KMS-11 (cell line): Measurements from ENCODE around the gene RPP38.

Experiments
- H2AFZ ChIP-seq: fragments of 200-600 bp; sonication (generic); 2 replicates; pipeline ENCODE4 v1.6.1; 2016; ENCODE audit warnings: antibody characterized with exemption, mixed run types, low read depth
- H3K27ac ChIP-seq: fragments of 200-600 bp; sonication (generic); 2 replicates; pipeline ENCODE4 v1.6.1; 2016; ENCODE audit warnings: mild to moderate bottlenecking, mixed run types
- H3K27me3 ChIP-seq: fragments of 200-600 bp; sonication (generic); 2 replicates; pipeline ENCODE4 v1.6.1; 2017; ENCODE audit warnings: mild to moderate bottlenecking, low read depth, mixed run types, moderate library complexity; ENCODE audit not compliant: insufficient read depth
- H3K36me3 ChIP-seq: fragments of 200-600 bp; sonication (generic); 2 replicates; pipeline ENCODE4 v1.6.1; 2017; ENCODE audit warnings: mild to moderate bottlenecking, mixed run types; ENCODE audit not compliant: insufficient read depth
- H3K4me1 ChIP-seq: fragments of 200-600 bp; sonication (generic); 2 replicates; pipeline ENCODE4 v1.6.1; 2016; ENCODE audit warnings: mild to moderate bottlenecking, low read depth, mixed run types; ENCODE audit not compliant: poor library complexity, severe bottlenecking
- H3K4me2 ChIP-seq: fragments of 200-600 bp; sonication (generic); 2 replicates; pipeline ENCODE4 v1.7.0; 2016; ENCODE audit warnings: mild to moderate bottlenecking, mixed run types
- H3K4me3 ChIP-seq: fragments of 200-600 bp; sonication (generic); IDR thresholded peaks from 2 replicates; pipeline ENCODE4 v1.6.1; 2017; ENCODE audit warnings: low read depth, low read length, mixed read lengths; ENCODE audit not compliant: insufficient read depth
- H3K79me2 ChIP-seq: fragments of 200-600 bp; sonication (generic); 2 replicates; pipeline ENCODE4 v1.6.1; 2016; ENCODE audit warnings: low read depth, mixed run types; ENCODE audit not compliant: insufficient read depth
- H3K9ac ChIP-seq: fragments of 200-600 bp; sonication (generic); 2 replicates; pipeline ENCODE4 v1.6.1; 2016; ENCODE audit warnings: mild to moderate bottlenecking, mixed run types
- H4K20me1 ChIP-seq: fragments of 200-600 bp; sonication (generic); 2 replicates; pipeline ENCODE4 v1.6.1; 2016; ENCODE audit warnings: mild to moderate bottlenecking, mixed run types; ENCODE audit not compliant: insufficient read depth
- TF ChIP-seq, protein P1 (sequence below): fragments of 200-600 bp; sonication (generic); conservative IDR thresholded peaks from 2 replicates; pipeline ENCODE4 v1.6.1; 2017; ENCODE audit warnings: low read depth, mild to moderate bottlenecking, antibody characterized with exemption, low read length, moderate library complexity, mixed read lengths

The RPP38 gene

DNA sequence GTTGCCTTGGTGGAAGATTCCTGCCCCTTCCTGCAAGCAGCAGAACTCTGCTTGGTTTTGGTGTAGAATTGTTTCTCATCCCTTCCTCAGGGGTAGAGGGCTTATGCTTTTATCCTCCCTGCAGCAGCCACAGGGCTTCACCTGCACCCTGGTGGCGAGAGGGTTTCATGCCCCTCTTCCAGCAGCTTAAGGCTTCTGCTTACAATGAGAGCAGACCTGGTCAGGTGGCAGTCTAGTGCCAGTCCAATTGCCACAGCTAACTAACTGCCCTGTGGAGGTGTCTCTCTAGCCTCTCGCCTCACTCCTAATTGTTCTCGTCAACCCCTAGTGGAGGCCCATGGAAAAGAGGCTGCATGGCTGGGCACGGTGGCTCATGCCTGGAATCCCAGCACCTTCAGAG is 27.9 kb upstream of the RPP38 start:
- TF ChIP-seq, protein P1, sequence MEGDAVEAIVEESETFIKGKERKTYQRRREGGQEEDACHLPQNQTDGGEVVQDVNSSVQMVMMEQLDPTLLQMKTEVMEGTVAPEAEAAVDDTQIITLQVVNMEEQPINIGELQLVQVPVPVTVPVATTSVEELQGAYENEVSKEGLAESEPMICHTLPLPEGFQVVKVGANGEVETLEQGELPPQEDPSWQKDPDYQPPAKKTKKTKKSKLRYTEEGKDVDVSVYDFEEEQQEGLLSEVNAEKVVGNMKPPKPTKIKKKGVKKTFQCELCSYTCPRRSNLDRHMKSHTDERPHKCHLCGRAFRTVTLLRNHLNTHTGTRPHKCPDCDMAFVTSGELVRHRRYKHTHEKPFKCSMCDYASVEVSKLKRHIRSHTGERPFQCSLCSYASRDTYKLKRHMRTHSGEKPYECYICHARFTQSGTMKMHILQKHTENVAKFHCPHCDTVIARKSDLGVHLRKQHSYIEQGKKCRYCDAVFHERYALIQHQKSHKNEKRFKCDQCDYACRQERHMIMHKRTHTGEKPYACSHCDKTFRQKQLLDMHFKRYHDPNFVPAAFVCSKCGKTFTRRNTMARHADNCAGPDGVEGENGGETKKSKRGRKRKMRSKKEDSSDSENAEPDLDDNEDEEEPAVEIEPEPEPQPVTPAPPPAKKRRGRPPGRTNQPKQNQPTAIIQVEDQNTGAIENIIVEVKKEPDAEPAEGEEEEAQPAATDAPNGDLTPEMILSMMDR, result no peak
- H3K36me3 ChIP-seq, result no peaks in the 10 kb centered on the region
- no peak overlapping the region for H2AFZ ChIP-seq
- H3K9ac ChIP-seq, result no peak overlapping the region
- H3K4me1 ChIP-seq, result no peaks in the 10 kb centered on the region
- no peaks in the 10 kb centered on the region for H3K79me2 ChIP-seq
- H3K4me3 ChIP-seq, result no peak overlapping the region
- no peaks in the 10 kb centered on the region for H4K20me1 ChIP-seq
- no peaks in the 10 kb centered on the region for H3K27me3 ChIP-seq
- no peak overlapping the region for H3K27ac ChIP-seq
- no peak overlapping the region for H3K4me2 ChIP-seq

DNA sequence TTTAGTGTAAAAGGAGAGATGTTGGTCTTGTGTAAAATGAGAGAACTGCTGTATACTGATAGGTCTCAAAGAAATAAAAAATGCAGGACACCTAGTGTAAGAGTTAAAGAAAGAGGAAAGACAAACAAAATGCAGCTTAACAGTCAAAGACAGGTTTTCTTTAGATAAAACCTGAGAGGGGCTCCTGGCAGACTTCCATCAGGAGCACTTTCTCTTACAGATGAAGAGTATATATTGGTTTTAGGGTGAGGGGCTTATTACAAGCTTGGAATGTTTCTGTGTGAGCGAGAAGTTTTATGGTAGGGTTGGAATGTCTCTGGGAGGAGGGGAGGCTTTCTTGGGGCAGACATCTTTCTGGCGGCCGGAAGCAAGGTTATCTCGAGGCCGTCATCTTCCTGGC is 24.8 kb upstream of the RPP38 start:
- TF ChIP-seq, protein P1, result no peak
- no peaks in the 10 kb centered on the region for H3K79me2 ChIP-seq

DNA sequence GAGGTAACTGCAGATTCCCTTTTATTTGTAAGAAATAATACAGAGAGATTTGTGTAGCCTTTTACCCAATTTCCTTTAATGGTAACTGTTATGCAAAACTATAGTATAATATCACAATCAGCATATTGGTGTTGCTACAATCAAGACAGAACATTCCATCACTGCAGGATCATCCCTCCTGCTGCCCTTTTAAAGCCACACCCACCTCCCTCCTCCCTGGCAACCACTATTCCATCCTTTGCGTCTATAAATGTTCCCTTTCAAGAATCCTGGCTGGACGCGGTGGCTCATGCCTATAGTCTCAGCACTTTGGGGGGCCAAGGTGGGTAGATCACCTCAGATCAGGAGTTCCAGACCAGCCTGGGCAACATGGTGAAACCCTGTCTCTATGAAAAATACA is 21.7 kb upstream of the RPP38 start:
- H3K4me3 ChIP-seq, result no peak overlapping the region
- H4K20me1 ChIP-seq, result no peaks in the 10 kb centered on the region
- TF ChIP-seq, protein P1, result no peak
- no peak overlapping the region for H3K9ac ChIP-seq
- no peak overlapping the region for H3K4me2 ChIP-seq
- H3K36me3 ChIP-seq, result no peaks in the 10 kb centered on the region
- H3K4me1 ChIP-seq, result no peaks in the 10 kb centered on the region
- no peaks in the 10 kb centered on the region for H3K27me3 ChIP-seq
- no peak overlapping the region for H3K27ac ChIP-seq
- no peaks in the 10 kb centered on the region for H3K79me2 ChIP-seq
- no peak overlapping the region for H2AFZ ChIP-seq

More for the DNA sequence above, 24.8 kb upstream of the RPP38 start:
- Histone ChIP-seq H3K36me3 (no peaks in the 10 kb centered on the region), H3K27ac (no peak overlapping the region), H4K20me1 (no peaks in the 10 kb centered on the region), H3K4me2 (no peak overlapping the region), H3K27me3 (no peaks in the 10 kb centered on the region), H2AFZ (no peak overlapping the region), H3K9ac (no peak overlapping the region), H3K4me1 (no peaks in the 10 kb centered on the region), H3K4me3 (no peak overlapping the region)

DNA sequence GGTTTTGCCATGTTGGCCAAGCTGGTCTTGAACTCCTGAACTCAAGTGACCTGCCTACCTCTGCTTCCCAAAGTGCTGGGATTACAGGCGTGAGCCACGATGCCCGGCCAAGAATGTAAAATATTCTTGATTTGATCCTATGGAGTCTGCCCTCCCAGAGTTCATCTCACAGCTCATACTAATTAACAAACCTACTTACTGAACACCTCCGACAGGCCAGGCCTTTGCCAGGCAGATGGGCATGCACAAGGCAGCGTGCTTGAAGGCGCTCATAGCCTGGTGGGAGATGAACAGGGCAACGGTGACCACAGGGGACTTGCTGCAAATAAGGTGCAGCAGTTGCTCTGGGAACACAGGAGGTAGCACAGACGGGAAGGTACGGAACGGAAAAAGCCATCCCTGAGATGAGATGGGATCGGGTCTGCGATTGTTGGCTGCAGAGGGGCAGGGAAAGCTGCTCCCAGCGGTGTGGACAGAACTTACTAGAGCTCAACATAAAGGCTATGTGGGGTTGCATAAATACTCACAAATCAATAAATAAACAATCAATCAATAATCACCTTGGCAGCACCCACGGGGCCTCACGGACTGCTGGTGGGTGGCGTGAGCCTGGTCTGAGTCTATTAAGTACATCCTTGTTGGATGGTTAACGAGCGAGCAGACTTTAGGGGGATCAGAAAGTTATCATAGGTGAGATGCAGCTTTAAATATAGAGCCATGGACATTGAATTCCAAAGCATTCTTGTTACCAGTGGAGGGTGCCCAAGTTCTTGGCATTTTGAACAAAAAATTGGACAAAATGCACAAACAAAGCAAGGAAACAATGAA is 13.3 kb upstream of the RPP38 start:
- no peaks in the 10 kb centered on the region for H3K36me3 ChIP-seq
- H3K27me3 ChIP-seq, result no peaks in the 10 kb centered on the region
- no peaks in the 10 kb centered on the region; the same call in 1 of the 2 replicates for H3K79me2 ChIP-seq
- peaks cover 4% of the 10 kb centered on the region for H3K4me1 ChIP-seq
- H2AFZ ChIP-seq, result no peak overlapping the region
- H4K20me1 ChIP-seq, result no peaks in the 10 kb centered on the region
- no peak overlapping the region for H3K4me3 ChIP-seq
- TF ChIP-seq, protein P1, result no peak
- no peak overlapping the region for H3K9ac ChIP-seq
- H3K4me2 ChIP-seq, result no peak overlapping the region
- no peak overlapping the region for H3K27ac ChIP-seq
